Common myeloid progenitor, CD34-positive (primary cell): ENCODE results near the gene SSBP3.

Experiments
- CTCF ChIA-PET: fragments of 350-600 bp; sonication (Branson Sonifier 250); formaldehyde crosslinking; loops from one replicate; lab custom pipeline; 2021; ENCODE audit warnings: antibody characterized with exemption; lab: Charles Lee
- POLR2A ChIA-PET: fragments of 350-600 bp; sonication (Branson Sonifier 250); formaldehyde crosslinking; loops from one replicate; lab custom pipeline; 2021; ENCODE audit warnings: antibody characterized with exemption; lab: Charles Lee
- DNase-seq, 3 donors: peaks; one replicate each; pipeline versions ENCODE4 v3.0.0 to v3.0.0-alpha.2; 2013
- H3K27ac ChIP-seq, 2 experiments: 1 replicate in 1 of 2; 2 replicates in 1 of 2; pipeline ENCODE4 v1.7.0; 2013; ENCODE audit warnings: inconsistent platforms in 2 of 2, low read length in 2 of 2, mild to moderate bottlenecking in 2 of 2, low read depth in 1 of 2, moderate library complexity in 1 of 2; ENCODE audit not compliant: severe bottlenecking in 2 of 2, insufficient read depth in 1 of 2, poor library complexity in 1 of 2
- H3K27me3 ChIP-seq, 5 experiments: replicated peaks in 2 of 5; 1 replicate in 3 of 5; 2 replicates in 2 of 5; pipeline versions ENCODE4 v1.6.1 to v1.7.0; 2013; ENCODE audit warnings: low read length in 4 of 5, mild to moderate bottlenecking in 2 of 5, moderate library complexity in 2 of 5, inconsistent platforms in 1 of 5; ENCODE audit not compliant: insufficient read depth in 5 of 5, control insufficient read depth in 4 of 5
- H3K36me3 ChIP-seq, 4 experiments: 1 replicate in 2 of 4; 2 replicates in 2 of 4; pipeline versions ENCODE4 v1.6.1 to v1.7.0; 2013; ENCODE audit warnings: low read length in 3 of 4, control low read depth in 1 of 4, mild to moderate bottlenecking in 1 of 4; ENCODE audit not compliant: control insufficient read depth in 4 of 4, insufficient read depth in 4 of 4
- H3K4me1 ChIP-seq, 4 experiments: 1 replicate in 3 of 4; 2 replicates in 1 of 4; pipeline versions ENCODE4 v1.6.1 to v1.7.1; 2013; ENCODE audit warnings: low read length in 3 of 4, mild to moderate bottlenecking in 3 of 4, control low read depth in 1 of 4, inconsistent platforms in 1 of 4, moderate library complexity in 1 of 4; ENCODE audit not compliant: control insufficient read depth in 4 of 4, insufficient read depth in 4 of 4; ENCODE audit errors: control extremely low read depth in 1 of 4
- H3K4me3 ChIP-seq, 7 experiments: 1 replicate in 4 of 7; 2 replicates in 3 of 7; pipeline versions ENCODE4 v1.5.1 to v1.7.0; 2013; ENCODE audit warnings: mild to moderate bottlenecking in 7 of 7, low read length in 6 of 7, moderate library complexity in 6 of 7, inconsistent platforms in 2 of 7, low read depth in 2 of 7, control low read depth in 1 of 7; ENCODE audit not compliant: insufficient read depth in 4 of 7, control insufficient read depth in 1 of 7; ENCODE audit errors: extremely low read depth in 1 of 7
- H3K9me3 ChIP-seq, 5 experiments: 1 replicate in 4 of 5; 2 replicates in 1 of 5; pipeline versions ENCODE4 v1.6.1 to v1.7.1; 2013; ENCODE audit warnings: low read length in 4 of 5, mild to moderate bottlenecking in 2 of 5, inconsistent platforms in 1 of 5, low read depth in 1 of 5, moderate library complexity in 1 of 5; ENCODE audit not compliant: control insufficient read depth in 4 of 5, insufficient read depth in 2 of 5; ENCODE audit errors: control extremely low read depth in 1 of 5
- WGBS: methylation state at CpG from one replicate; pipeline ENCODE4 v1.1.5; 2013; ENCODE audit not compliant: insufficient coverage; 5-methylcytosine and 5-hydroxymethylcytosine counted together

The SSBP3 gene

GRCh38 chr1:54345116-54345515, 61.1 kb downstream of the SSBP3 start:
- no peak for DNase-seq
- ChIA-PET POLR2A (no interaction called here), CTCF (interaction anchor here (1.8 kb wide), 1 partner anchor 11 kb away, joined by 6 read pairs; no protein-coding TSS in a partner anchor)
- Histone ChIP-seq H3K4me1 (peaks cover 1 to 8% (median 5%) of the 10 kb centered on the region in 4 experiments), H3K27me3 (no peaks in the 10 kb centered on the region), H3K9me3 (no peaks in the 10 kb centered on the region), H3K27ac (no peak overlapping the region), H3K4me3 (no peak overlapping the region), H3K36me3 (peaks cover 2 to 71% (median 20%) of the 10 kb centered on the region in 4 experiments)
- 83% methylated on average over 7 of the region's 7 CpGs for WGBS

DNA sequence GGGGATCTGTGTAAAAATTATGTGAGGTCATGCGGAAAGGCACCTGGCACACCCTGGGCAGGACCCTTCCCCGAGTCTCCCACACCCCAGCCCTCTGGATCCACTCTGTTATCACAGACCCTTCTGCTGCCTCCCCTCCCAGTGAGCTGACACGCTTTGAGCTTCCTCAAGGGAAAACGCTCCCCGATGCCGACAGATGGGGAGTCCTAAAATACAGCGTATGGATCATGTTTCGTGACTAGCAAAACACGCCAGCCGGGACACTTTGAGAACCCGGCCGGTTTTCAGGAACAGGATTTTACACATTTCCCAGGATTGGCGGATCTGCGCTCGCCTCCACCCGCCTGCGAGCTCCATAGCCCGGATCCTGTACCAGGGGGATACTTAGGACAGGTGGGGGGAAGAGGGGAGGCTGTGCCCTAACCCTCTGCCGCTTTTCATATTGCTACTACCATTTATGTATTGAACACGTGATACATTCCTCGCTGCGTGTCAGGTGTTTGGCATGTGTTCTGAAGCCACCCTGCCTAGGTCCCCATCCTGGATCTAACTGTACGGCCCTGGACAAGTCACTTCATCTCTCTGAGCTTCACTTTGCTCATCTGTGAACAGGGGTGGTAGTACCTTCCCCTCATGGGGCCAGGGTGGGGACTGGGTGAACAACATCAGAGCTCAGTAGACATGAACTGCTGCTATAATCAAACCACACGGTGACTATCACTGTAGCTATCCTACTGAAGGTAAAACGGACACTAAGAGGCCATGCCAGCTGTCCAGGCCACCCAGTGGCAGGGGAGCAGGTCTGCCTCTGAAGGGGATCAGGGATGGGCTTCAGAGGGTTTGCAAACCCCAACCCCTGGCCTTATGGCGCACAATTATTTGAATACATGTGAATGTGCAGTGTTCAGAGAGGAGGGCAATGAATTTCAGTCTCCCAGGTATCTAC, 63.2 kb downstream of the SSBP3 start:
- ChIA-PET POLR2A (no interaction called here), CTCF (no interaction called here)
- H3K36me3 ChIP-seq, result peaks cover 2 to 59% (median 15%) of the 10 kb centered on the region in 4 experiments
- H3K27ac ChIP-seq, result peak overlapping the region in 1 of 2 experiments; percentile 52
- no peaks in the 10 kb centered on the region for H3K9me3 ChIP-seq
- H3K4me1 ChIP-seq, result peaks cover 0 to 10% (median 3%) of the 10 kb centered on the region in 4 experiments
- 98% methylated on average over 21 of the region's 26 CpGs for WGBS
- H3K4me3 ChIP-seq, result no peak overlapping the region
- H3K27me3 ChIP-seq, result no peaks in the 10 kb centered on the region
- DNase-seq, result no peak

DNA sequence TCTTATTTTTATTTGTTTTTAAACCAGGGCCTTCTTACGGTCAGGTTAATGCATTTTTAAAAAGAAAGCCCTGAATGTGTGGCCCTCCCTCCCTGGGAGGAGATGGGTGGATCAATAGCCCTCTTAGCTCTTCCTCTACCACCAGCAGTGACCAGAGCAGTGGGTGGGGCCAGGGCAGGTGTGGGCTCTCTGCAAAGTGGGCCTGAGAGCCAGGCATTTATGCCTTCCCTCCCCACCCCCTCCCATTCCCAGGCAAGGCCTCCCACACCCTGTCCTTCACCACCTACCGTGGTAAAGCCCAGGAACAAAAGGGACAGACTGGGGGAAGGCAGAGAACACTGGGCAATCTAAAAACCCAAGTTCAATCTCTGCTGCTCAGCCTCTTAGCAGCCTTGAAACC, 63.9 kb downstream of the SSBP3 start:
- ChIA-PET CTCF (no interaction called here), POLR2A (no interaction called here)
- Histone ChIP-seq H3K9me3 (no peaks in the 10 kb centered on the region), H3K27me3 (no peaks in the 10 kb centered on the region), H3K27ac (peak overlapping the region in 1 of 2 experiments; percentile 52), H3K4me1 (peaks cover 0 to 11% (median 5%) of the 10 kb centered on the region in 4 experiments), H3K36me3 (peaks cover 2 to 56% (median 13%) of the 10 kb centered on the region in 4 experiments), H3K4me3 (no peak overlapping the region)
- WGBS, result 100% methylated on average over 1 of the region's 2 CpGs
- no peak for DNase-seq

GRCh38 chr1:54341763-54342162, 64.4 kb downstream of the SSBP3 start:
- POLR2A ChIA-PET, result no interaction called here
- 93% methylated on average over 9 of the region's 9 CpGs for WGBS
- H3K4me3 ChIP-seq, result no peak overlapping the region
- H3K36me3 ChIP-seq, result peaks cover 2 to 60% (median 16%) of the 10 kb centered on the region in 4 experiments
- DNase-seq, result no peak
- no peaks in the 10 kb centered on the region for H3K27me3 ChIP-seq
- peaks cover 0 to 11% (median 5%) of the 10 kb centered on the region in 4 experiments for H3K4me1 ChIP-seq
- no peak overlapping the region for H3K27ac ChIP-seq
- no peaks in the 10 kb centered on the region for H3K9me3 ChIP-seq
- CTCF ChIA-PET, result no interaction called here

DNA sequence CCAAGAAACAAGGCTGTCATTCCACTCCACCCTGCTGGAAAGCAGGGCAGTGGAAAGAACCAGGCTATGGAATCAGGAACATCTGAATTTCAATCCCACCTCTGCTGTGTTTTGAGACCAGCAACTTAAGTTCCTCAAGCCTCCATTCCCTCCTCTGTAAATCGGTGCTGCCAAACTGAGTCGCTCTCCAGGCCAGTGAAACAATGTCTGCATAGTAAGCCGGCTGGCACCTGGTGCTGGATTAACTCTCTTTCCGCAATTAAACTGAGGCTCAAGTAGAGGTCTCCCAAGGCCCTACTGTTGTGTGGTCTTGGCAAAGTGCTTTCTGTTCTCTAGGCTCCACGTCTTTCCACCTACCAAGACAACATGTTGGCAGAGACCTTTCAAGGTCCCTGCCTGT, 65.3 kb downstream of the SSBP3 start:
- H3K36me3 ChIP-seq, result peaks cover 2 to 66% (median 18%) of the 10 kb centered on the region in 4 experiments
- 95% methylated on average over 3 of the region's 5 CpGs for WGBS
- no peaks in the 10 kb centered on the region for H3K9me3 ChIP-seq
- no peak for DNase-seq
- no peak overlapping the region for H3K27ac ChIP-seq
- CTCF ChIA-PET, result no interaction called here
- no peak overlapping the region for H3K4me3 ChIP-seq
- POLR2A ChIA-PET, result no interaction called here
- no peaks in the 10 kb centered on the region for H3K27me3 ChIP-seq
- H3K4me1 ChIP-seq, result peaks cover 0 to 20% (median 5%) of the 10 kb centered on the region in 4 experiments

DNA sequence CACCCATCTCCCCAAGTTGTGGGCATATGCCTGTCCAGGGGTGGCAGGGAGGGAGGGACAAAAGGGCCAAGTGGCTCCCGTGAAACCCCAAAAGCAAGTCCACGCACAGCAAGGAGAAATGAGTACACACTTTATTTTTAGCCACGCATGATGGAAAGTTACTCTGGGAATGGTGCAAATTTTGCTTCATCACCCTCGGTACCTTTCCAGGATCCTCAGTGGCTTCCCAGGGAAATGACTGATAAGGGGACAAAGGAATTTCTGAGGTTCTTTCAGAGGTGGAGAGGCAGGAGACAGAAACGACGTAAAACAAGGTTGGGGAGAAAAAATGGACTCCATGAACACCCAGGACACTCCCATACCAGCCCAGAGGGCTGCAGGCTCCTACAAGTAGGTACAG, 65.8 kb downstream of the SSBP3 start:
- Histone ChIP-seq H3K36me3 (peaks cover 2 to 68% (median 22%) of the 10 kb centered on the region in 4 experiments), H3K9me3 (no peaks in the 10 kb centered on the region), H3K4me3 (no peak overlapping the region), H3K27me3 (no peaks in the 10 kb centered on the region), H3K27ac (no peak overlapping the region), H3K4me1 (peaks cover 0 to 24% (median 5%) of the 10 kb centered on the region in 4 experiments)
- DNase-seq, result no peak
- 86% methylated on average over 6 of the region's 6 CpGs for WGBS
- ChIA-PET CTCF (no interaction called here), POLR2A (no interaction called here)

DNA sequence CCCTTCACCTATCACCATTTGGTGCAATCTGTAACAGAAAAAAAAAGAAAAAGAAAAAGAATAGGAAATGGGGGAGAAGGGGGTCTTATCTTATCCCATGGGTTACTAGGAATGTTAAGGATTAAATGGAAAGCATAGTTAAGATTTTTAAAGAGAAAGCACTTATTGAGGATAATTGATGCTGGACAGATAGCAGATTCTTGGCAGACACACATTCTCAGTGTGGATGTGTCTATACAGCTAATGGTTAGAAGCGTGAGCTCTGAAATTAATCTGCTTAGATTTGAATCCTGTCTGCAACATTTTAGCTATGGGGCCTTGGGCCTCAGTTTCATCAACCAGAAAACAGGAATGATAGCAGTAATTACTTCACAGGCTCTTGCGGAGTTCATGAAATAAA, 67.1 kb downstream of the SSBP3 start:
- ChIA-PET POLR2A (interaction anchor here (0.6 kb wide), 1 partner anchor 151 kb away, joined by 3 read pairs; no protein-coding TSS in a partner anchor), CTCF (no interaction called here)
- no peak for DNase-seq

More for the DNA sequence above, 67.1 kb downstream of the SSBP3 start:
- H3K9me3 ChIP-seq, result no peaks in the 10 kb centered on the region
- 93% methylated on average over 2 of the region's 2 CpGs for WGBS
- peaks cover 2 to 66% (median 23%) of the 10 kb centered on the region in 4 experiments for H3K36me3 ChIP-seq
- H3K4me3 ChIP-seq, result no peak overlapping the region
- peak overlapping the region in 1 of 2 experiments; percentile 22 for H3K27ac ChIP-seq
- H3K27me3 ChIP-seq, result no peaks in the 10 kb centered on the region
- H3K4me1 ChIP-seq, result peaks cover 0 to 27% (median 5%) of the 10 kb centered on the region in 4 experiments
